Uterus (tissue), 2 donors: ENCODE data around the gene ADAMTSL5.

ENCODE experiments used
- CTCF ChIP-seq, 4 experiments: fragments of 200-600 bp in 2 of 4; fragments of 450-650 bp in 2 of 4; sonication (generic) in 2 of 4; IDR thresholded peaks; one replicate each; pipeline ENCODE4 v1.5.1; 2016 to 2019; ENCODE audit warnings: antibody characterized with exemption in 4 of 4, mild to moderate bottlenecking in 2 of 4, moderate library complexity in 1 of 4
- POLR2A ChIP-seq, 2 donors: fragments of 450-650 bp; IDR thresholded peaks; one replicate each; pipeline ENCODE4 v1.6.1; 2016; ENCODE audit warnings: antibody characterized with exemption in 2 of 2, mild to moderate bottlenecking in 1 of 2, moderate library complexity in 1 of 2

GRCh38 chr19:1521636-1522035 is 8.8 kb upstream of the ADAMTSL5 start:
- TF ChIP-seq CTCF (IDR thresholded peaks at IDR 0.05) (no peak), POLR2A (IDR thresholded peaks at IDR 0.05) (no peak)
